Measurements from ENCODE around the gene PRKCB.
"Not testable (repeated sequence)": the region's sequence is repeated elsewhere in the genome, so short reads cannot be mapped to it uniquely, and the experiment has no call there.

PRKCB gene

GRCh38 chr16:23908790-23909189 lies 73.0 kb downstream of the PRKCB start:
- no peak for DNase-seq (ENCODE audit: low read depth)
- no peak overlapping the region for H3K4me3 ChIP-seq (ENCODE audit: low read depth, low read length)
- TF ChIP-seq, protein P1, sequence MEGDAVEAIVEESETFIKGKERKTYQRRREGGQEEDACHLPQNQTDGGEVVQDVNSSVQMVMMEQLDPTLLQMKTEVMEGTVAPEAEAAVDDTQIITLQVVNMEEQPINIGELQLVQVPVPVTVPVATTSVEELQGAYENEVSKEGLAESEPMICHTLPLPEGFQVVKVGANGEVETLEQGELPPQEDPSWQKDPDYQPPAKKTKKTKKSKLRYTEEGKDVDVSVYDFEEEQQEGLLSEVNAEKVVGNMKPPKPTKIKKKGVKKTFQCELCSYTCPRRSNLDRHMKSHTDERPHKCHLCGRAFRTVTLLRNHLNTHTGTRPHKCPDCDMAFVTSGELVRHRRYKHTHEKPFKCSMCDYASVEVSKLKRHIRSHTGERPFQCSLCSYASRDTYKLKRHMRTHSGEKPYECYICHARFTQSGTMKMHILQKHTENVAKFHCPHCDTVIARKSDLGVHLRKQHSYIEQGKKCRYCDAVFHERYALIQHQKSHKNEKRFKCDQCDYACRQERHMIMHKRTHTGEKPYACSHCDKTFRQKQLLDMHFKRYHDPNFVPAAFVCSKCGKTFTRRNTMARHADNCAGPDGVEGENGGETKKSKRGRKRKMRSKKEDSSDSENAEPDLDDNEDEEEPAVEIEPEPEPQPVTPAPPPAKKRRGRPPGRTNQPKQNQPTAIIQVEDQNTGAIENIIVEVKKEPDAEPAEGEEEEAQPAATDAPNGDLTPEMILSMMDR (IDR thresholded peaks at IDR 0.05; ENCODE audit: low read depth, low read length): no peak
- TF ChIP-seq, protein P2, sequence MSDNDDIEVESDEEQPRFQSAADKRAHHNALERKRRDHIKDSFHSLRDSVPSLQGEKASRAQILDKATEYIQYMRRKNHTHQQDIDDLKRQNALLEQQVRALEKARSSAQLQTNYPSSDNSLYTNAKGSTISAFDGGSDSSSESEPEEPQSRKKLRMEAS (IDR thresholded peaks at IDR 0.05; ENCODE audit: low read depth, low read length): no peak
- TF ChIP-seq POLR2A (IDR thresholded peaks at IDR 0.05; ENCODE audit: extremely low read depth, insufficient read length) (no peak), MYC (IDR thresholded peaks at IDR 0.05; ENCODE audit: low read depth, low read length) (no peak)

DNA sequence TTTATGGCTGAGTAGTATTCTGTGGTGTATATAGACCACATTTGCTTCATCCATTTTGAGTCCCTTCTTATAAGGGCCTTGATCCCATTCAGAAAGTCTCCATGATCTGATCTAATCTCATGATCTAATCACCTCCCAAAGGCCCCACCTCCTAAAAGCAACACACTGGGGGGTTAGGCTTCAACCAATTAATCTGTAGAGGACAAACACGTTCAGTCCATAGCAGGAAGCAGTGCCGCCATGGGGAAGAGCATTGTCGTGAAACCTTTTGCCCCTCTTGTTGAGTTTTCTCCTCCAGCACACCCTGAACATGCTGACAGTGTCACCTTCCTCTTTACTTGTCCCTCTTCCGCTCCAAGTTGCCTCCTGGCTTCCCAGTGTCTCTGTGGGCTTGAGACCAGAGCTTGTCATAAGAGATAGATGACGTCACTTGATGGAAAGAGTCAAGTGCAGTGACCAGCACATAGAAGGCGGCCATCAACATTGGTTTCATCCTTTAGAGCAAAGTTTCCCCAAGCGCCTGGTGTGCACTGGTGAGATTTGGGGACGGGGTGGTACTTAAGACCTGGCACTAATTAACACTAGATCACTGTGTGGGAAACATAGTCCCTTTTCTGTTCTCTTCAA lies 74.1 kb downstream of the PRKCB start:
- no peak for DNase-seq (ENCODE audit: low read depth)
- TF ChIP-seq, protein P1 (IDR thresholded peaks at IDR 0.05; ENCODE audit: low read depth, low read length): no peak
- no peak for TF ChIP-seq POLR2A (IDR thresholded peaks at IDR 0.05; ENCODE audit: extremely low read depth, insufficient read length)
- no peak for TF ChIP-seq MYC (IDR thresholded peaks at IDR 0.05; ENCODE audit: low read depth, low read length)
- TF ChIP-seq, protein P2 (IDR thresholded peaks at IDR 0.05; ENCODE audit: low read depth, low read length): no peak
- no peak overlapping the region for H3K4me3 ChIP-seq (ENCODE audit: low read depth, low read length)

- no peak for DNase-seq (ENCODE audit: low read depth)
- TF ChIP-seq MYC (IDR thresholded peaks at IDR 0.05; ENCODE audit: low read depth, low read length) (no peak), POLR2A (IDR thresholded peaks at IDR 0.05; ENCODE audit: extremely low read depth, insufficient read length) (no peak)
- TF ChIP-seq, protein P2 (IDR thresholded peaks at IDR 0.05; ENCODE audit: low read depth, low read length): no peak
- TF ChIP-seq, protein P1 (IDR thresholded peaks at IDR 0.05; ENCODE audit: low read depth, low read length): no peak
- H3K4me3 ChIP-seq (ENCODE audit: low read depth, low read length): no peak overlapping the region
Observed at GRCh38 chr16:23914946-23915530, 79.3 kb downstream of the PRKCB start.

DNA sequence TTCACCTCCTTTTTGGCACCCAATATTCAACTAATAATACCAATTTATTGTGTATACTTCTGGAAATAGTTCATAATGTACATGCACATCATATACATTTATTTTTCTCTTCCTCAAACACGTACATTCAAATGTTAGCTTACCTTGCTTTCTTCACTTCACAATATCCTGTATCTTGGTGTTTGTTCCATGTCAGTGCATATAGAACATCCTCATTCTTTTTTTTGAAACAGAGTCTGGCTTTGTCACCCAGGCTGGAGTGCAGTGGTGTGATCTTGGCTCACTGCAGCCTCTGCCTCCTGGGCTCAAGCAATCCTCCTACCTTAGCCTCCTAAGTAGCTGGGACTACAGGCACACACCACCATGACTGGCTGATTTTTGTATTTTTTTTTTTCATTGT lies 80.8 kb downstream of the PRKCB start:
- H3K4me3 ChIP-seq (ENCODE audit: low read depth, low read length); DNase-seq (ENCODE audit: low read depth): not testable (repeated sequence)

- no peak for DNase-seq (ENCODE audit: low read depth)
- H3K4me3 ChIP-seq (ENCODE audit: low read depth, low read length): no peak overlapping the region
- TF ChIP-seq, protein P2 (IDR thresholded peaks at IDR 0.05; ENCODE audit: low read depth, low read length): no peak
- TF ChIP-seq, protein P1 (IDR thresholded peaks at IDR 0.05; ENCODE audit: low read depth, low read length): no peak
- TF ChIP-seq MYC (IDR thresholded peaks at IDR 0.05; ENCODE audit: low read depth, low read length) (no peak), POLR2A (IDR thresholded peaks at IDR 0.05; ENCODE audit: extremely low read depth, insufficient read length) (no peak)
Observed at GRCh38 chr16:23917621-23918020, 81.8 kb downstream of the PRKCB start.

GRCh38 chr16:23920446-23920845 lies 84.7 kb downstream of the PRKCB start:
- H3K4me3 ChIP-seq (ENCODE audit: low read depth, low read length): no peak overlapping the region
- TF ChIP-seq, protein P1 (IDR thresholded peaks at IDR 0.05; ENCODE audit: low read depth, low read length): no peak
- TF ChIP-seq, protein P2 (IDR thresholded peaks at IDR 0.05; ENCODE audit: low read depth, low read length): no peak
- TF ChIP-seq POLR2A (IDR thresholded peaks at IDR 0.05; ENCODE audit: extremely low read depth, insufficient read length) (no peak), MYC (IDR thresholded peaks at IDR 0.05; ENCODE audit: low read depth, low read length) (no peak)
- no peak for DNase-seq (ENCODE audit: low read depth)

Measured in NB4 (cell line).